Neural progenitor cell (in vitro differentiated cells): Measurements from ENCODE around the gene TAB2.

Experiments used
- CTCF ChIP-seq: fragments of 200-600 bp; sonication (generic); IDR thresholded peaks from 2 replicates; pipeline ENCODE4 v1.5.1; 2017; ENCODE audit warnings: antibody characterized with exemption, mild to moderate bottlenecking
- EZH2 ChIP-seq: fragments of 200-600 bp; sonication (generic); IDR thresholded peaks from 2 replicates; pipeline ENCODE4 v1.6.1; 2017; ENCODE audit warnings: antibody characterized with exemption, mild to moderate bottlenecking, moderate library complexity

GRCh38 chr6:149268768-149269167 is 48.7 kb upstream of the TAB2 start:
- no peak for TF ChIP-seq EZH2
- TF ChIP-seq CTCF = no peak
